Suprapubic skin (tissue), 4 donors: ENCODE results near the gene CCDC85B. TPM values are rescaled to one million over a fixed set of nuclear protein-coding genes. Genes with fewer than 3 reads are reported as not detected.

Experiments used
- DNase-seq, 2 donors: peaks; one replicate each; pipeline ENCODE4 v3.0.0-alpha.2; 2019; ENCODE audit warnings: low spot score in 2 of 2
- H3K27ac ChIP-seq: fragments of 200-600 bp; sonication (generic); one replicate; pipeline ENCODE4 v1.5.1; 2019
- H3K27me3 ChIP-seq: fragments of 200-600 bp; sonication (generic); one replicate; pipeline ENCODE4 v1.5.1; 2019
- H3K36me3 ChIP-seq: fragments of 200-600 bp; sonication (generic); one replicate; pipeline ENCODE4 v1.5.1; 2019
- H3K4me1 ChIP-seq: fragments of 200-600 bp; sonication (generic); one replicate; pipeline ENCODE4 v1.5.1; 2019
- H3K4me3 ChIP-seq: fragments of 200-600 bp; sonication (generic); one replicate; pipeline ENCODE4 v1.5.1; 2019; ENCODE audit warnings: mild to moderate bottlenecking
- H3K9me3 ChIP-seq: fragments of 200-600 bp; sonication (generic); one replicate; pipeline ENCODE4 v1.5.1; 2019
- CTCF ChIP-seq, 2 donors: fragments of 200-600 bp in 1 of 2; fragments of 450-650 bp in 1 of 2; sonication (generic) in 1 of 2; IDR thresholded peaks; one replicate each; pipeline ENCODE4 v1.5.1; 2016 to 2019; ENCODE audit warnings: antibody characterized with exemption in 2 of 2, mild to moderate bottlenecking in 1 of 2, moderate library complexity in 1 of 2
- EP300 ChIP-seq: sonication (generic); formaldehyde crosslinking; IDR thresholded peaks from one replicate; pipeline ENCODE4 v1.6.1; 2017; ENCODE audit warnings: antibody characterized with exemption
- POLR2A ChIP-seq, 2 donors: fragments of 450-650 bp; IDR thresholded peaks; one replicate each; pipeline ENCODE4 v1.6.1; 2017; ENCODE audit warnings: antibody characterized with exemption in 2 of 2, mild to moderate bottlenecking in 2 of 2, moderate library complexity in 2 of 2
- POLR2AphosphoS5 ChIP-seq, 3 donors: sonication (generic); formaldehyde crosslinking; IDR thresholded peaks; one replicate each; pipeline ENCODE4 v1.6.1; 2017; ENCODE audit warnings: antibody characterized with exemption in 3 of 3
- WGBS: methylation state at CpG from one replicate; pipeline ENCODE4 v1.1.5; 2018; 5-methylcytosine and 5-hydroxymethylcytosine counted together
- total RNA-seq, 4 donors: library from RNA; depleted of rRNA; stranded (reverse); fragments of >200 nt; gene quantifications; one replicate each; pipeline ENCODE4 v1.1.0, GENCODE V29; 2016

CCDC85B gene
- total RNA-seq, 4 donors from 2014 or later = 16.0 to 35.8 (median 28.0) TPM

GRCh38 chr11:65854852-65855837 is 35.3 kb upstream of the CCDC85B start:
- no peak overlapping the region for H3K27ac ChIP-seq
- H3K4me3 ChIP-seq = no peak overlapping the region
- H3K36me3 ChIP-seq = peaks cover 54% of the 10 kb centered on the region
- peaks cover 62% of the 10 kb centered on the region for H3K4me1 ChIP-seq
- TF ChIP-seq POLR2A (IDR thresholded peaks at IDR 0.05) (no peak), POLR2AphosphoS5 (IDR thresholded peaks at IDR 0.05) (no peak), EP300 (no peak), CTCF (IDR thresholded peaks at IDR 0.05) (no peak)
- 78% methylated on average over 14 of the region's 15 CpGs for WGBS
- peak in 1 of 2 donors; percentile 66 for DNase-seq
- no peaks in the 10 kb centered on the region for H3K9me3 ChIP-seq
- no peaks in the 10 kb centered on the region for H3K27me3 ChIP-seq

DNA sequence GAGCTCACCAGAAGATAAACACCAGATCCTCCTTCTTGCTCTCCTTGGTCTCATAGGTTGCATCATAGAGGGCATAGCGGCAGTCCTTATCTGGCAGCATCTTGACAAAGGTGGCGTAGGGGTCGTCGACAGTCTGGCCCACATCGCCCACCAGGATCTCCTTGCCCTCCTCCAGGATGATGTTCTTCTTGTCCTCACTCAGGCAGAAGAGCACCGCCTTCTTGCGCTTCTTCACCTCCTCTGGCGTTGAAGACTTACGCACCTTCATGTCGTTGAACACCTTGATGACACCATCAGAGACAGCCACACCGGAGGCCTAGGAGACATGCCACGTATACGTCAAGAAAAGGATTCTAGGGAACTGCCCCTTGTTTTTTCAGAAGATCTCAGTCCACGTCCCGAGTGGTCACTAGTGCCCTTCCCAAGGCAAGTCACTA is 34.5 kb upstream of the CCDC85B start:
- Histone ChIP-seq H3K4me3 (peak overlapping the region; percentile 87), H3K4me1 (peaks cover 66% of the 10 kb centered on the region), H3K27ac (no peak overlapping the region), H3K36me3 (peaks cover 52% of the 10 kb centered on the region), H3K27me3 (no peaks in the 10 kb centered on the region), H3K9me3 (no peaks in the 10 kb centered on the region)
- TF ChIP-seq CTCF (IDR thresholded peaks at IDR 0.05) = no peak
- 86% methylated on average over 15 of the region's 15 CpGs for whole genome bisulfite sequencing
- no peak for DNase-seq

DNA sequence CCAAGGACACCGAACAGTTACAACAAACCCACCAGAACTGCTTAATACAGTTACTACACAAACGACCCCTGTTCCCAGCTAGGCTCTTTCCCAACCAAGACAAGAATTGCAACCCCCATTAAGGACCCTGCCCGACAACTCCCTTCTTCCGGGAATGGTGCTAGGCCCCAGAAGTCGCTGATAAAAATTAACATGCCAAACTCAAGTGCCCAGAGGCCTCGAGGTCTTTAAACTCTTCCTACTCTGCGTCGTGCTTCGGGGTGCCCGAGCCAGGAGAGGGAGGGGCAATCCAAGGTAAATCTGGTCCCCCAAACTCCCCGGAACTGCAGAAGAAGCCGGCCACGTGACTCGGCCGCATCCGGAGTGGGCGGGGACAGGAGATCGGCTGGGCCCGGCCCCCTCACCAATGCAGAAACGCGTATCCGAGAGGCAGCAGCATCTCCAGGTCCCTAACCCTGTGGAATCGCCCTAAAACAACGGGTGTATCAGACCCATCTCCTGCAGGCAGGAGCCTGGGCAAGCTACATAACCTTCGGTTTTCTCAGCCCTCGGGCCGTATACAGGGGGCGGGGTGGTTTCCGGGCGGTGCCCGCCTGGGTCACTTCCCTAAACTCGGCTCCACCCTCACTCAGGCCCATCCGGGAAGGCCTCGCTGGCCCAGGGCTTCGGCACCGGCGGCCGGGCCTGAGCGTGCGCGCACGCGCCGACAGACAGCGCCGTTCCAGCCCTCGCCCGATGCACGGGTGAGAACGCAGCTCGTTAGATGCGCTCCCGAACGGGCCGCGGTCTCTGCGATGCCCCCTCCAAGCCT is 33.6 kb upstream of the CCDC85B start:
- TF ChIP-seq POLR2AphosphoS5 (IDR thresholded peaks at IDR 0.05) (peak in 2 of 3 donors; percentile 59 to 73), EP300 (no peak), CTCF (IDR thresholded peaks at IDR 0.05) (no peak), POLR2A (IDR thresholded peaks at IDR 0.05) (peak in 1 of 2 donors; percentile 47)
- peak; percentile 93 for DNase-seq
- peaks cover 76% of the 10 kb centered on the region for H3K4me1 ChIP-seq
- 13% methylated on average over 6 of the region's 57 CpGs for WGBS
- H3K9me3 ChIP-seq = no peaks in the 10 kb centered on the region
- H3K27ac ChIP-seq = peak overlapping the region; percentile 97
- no peaks in the 10 kb centered on the region for H3K27me3 ChIP-seq
- H3K4me3 ChIP-seq = peak overlapping the region; percentile 87
- peaks cover 43% of the 10 kb centered on the region for H3K36me3 ChIP-seq

- 0% methylated on average over 1 of the region's 49 CpGs for WGBS
- peaks cover 79% of the 10 kb centered on the region for H3K4me1 ChIP-seq
- TF ChIP-seq EP300 = no peak
- no peak for TF ChIP-seq POLR2AphosphoS5 (IDR thresholded peaks at IDR 0.05)
- TF ChIP-seq CTCF (IDR thresholded peaks at IDR 0.05) = no peak
- no peak for TF ChIP-seq POLR2A (IDR thresholded peaks at IDR 0.05)
- no peaks in the 10 kb centered on the region for H3K9me3 ChIP-seq
- no peaks in the 10 kb centered on the region for H3K27me3 ChIP-seq
- H3K27ac ChIP-seq = peak overlapping the region; percentile 97
- H3K4me3 ChIP-seq = peak overlapping the region; percentile 87
- DNase-seq = peak in 1 of 2 donors; percentile 82
- peaks cover 43% of the 10 kb centered on the region for H3K36me3 ChIP-seq
These were observed 33.0 kb upstream of the CCDC85B start for GRCh38 chr11:65857500-65857852.
